ENCODE measurements around the gene HIPK4.

DNA sequence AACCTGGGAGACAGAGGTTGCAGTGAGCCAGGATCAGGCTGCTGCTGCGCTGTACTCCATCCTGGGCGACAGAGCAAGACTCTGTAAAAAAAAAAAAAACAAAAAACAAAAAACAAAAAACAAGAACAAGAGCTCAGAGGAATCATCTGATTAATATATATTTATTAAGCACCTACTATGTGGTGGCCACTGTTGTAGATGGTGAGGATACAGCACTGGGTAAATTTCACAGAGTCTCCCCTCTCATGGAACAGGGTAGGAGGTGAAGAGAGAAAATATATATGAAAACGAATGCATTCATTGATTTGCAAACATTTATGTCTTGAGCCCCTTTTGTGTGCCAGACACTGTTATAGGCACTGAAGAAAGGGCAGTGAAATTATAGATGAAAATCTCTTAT, 41.7 kb upstream of the HIPK4 start:
- no peak for TF ChIP-seq PHF8 (conservative IDR thresholded peaks at IDR 0.05; ENCODE audit: low read depth, low read length)
- TF ChIP-seq, protein P1, sequence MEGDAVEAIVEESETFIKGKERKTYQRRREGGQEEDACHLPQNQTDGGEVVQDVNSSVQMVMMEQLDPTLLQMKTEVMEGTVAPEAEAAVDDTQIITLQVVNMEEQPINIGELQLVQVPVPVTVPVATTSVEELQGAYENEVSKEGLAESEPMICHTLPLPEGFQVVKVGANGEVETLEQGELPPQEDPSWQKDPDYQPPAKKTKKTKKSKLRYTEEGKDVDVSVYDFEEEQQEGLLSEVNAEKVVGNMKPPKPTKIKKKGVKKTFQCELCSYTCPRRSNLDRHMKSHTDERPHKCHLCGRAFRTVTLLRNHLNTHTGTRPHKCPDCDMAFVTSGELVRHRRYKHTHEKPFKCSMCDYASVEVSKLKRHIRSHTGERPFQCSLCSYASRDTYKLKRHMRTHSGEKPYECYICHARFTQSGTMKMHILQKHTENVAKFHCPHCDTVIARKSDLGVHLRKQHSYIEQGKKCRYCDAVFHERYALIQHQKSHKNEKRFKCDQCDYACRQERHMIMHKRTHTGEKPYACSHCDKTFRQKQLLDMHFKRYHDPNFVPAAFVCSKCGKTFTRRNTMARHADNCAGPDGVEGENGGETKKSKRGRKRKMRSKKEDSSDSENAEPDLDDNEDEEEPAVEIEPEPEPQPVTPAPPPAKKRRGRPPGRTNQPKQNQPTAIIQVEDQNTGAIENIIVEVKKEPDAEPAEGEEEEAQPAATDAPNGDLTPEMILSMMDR (IDR thresholded peaks at IDR 0.05; ENCODE audit: control extremely low read depth in 1 of 3, insufficient read depth in 1 of 3, low read depth in 1 of 3, low read length in 3 of 3) = no peak
- TF ChIP-seq, protein P2, sequence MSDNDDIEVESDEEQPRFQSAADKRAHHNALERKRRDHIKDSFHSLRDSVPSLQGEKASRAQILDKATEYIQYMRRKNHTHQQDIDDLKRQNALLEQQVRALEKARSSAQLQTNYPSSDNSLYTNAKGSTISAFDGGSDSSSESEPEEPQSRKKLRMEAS (IDR thresholded peaks at IDR 0.05) = no peak
- TF ChIP-seq TEAD4 (IDR thresholded peaks at IDR 0.05; ENCODE audit: low read depth, low read length) = no peak
- TF ChIP-seq KDM1A (IDR thresholded peaks at IDR 0.05; ENCODE audit: borderline replicate concordance, low read length) = no peak
- no peak for TF ChIP-seq BACH1 (IDR thresholded peaks at IDR 0.05; ENCODE audit: low read length)

Data from H1 (cell line).